Activated CD4-positive, alpha-beta T cell treated with anti-CD3 and anti-CD28 coated beads, Interleukin-2, amount 50 U/mL, for 1 hour (primary cell): ENCODE results near the gene PPARGC1A.

Experiments
- DNase-seq: peaks from one replicate; pipeline ENCODE4 v3.0.0-alpha.2; 2020

The PPARGC1A gene

DNA sequence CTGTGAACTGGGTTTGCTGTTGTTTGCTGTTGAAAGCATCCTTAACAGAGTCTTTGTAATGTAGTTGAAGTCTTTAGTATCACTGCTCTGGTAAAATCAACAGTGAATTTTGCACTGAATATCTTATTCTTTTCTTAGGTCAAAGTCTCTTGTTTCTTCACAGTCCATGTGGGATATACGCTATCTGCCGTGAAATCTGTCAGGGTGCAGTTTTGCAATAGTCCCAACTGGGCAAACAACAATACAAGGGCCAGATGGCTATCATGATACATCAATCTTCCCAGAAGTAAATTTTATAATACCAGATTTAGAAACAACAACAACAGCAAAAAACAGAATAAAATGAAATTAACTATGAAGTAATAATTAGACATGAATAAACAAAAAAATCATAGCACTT is 123.5 kb downstream of the PPARGC1A start:
- no peak for DNase-seq

GRCh38 chr4:23763559-23763958 is 126.3 kb downstream of the PPARGC1A start:
- no peak for DNase-seq

DNA sequence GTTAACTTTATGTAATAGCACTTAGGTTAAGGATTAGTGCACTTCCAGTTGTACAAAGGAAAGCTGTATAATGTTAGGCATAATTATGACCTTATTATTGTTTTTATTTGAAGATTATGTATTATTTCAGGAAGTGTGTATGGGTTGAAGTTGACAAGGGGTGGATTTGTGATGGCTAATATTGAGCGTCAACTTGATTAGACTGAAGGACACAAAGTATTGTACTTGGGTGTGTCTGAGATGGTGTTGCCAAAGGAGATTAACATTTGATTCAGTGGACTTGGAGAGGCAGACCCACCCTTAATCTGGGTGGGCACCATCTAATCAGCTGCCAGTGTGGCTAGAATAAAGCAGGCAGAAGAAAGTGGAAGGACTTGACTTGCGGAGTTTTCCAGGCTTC is 127.3 kb downstream of the PPARGC1A start:
- no peak for DNase-seq

DNA sequence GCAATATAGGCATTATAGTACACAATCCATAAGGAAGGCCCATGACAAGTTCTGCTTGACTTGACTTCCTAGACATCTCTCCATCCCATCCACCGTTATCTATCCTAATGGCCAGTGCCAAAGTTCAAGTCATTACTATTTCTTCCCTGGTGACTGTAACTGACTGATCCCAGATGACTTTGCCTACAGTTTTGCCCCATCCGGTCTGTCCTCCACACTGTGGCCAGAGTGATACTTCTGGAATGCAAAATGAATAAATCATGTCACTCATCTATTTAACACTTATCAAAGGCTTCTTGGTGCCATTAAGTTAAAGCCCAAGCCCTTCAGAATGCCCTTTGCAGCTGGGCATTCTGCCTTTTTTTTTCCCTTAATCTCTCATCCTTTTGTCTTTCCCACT is 130.8 kb downstream of the PPARGC1A start:
- no peak for DNase-seq

- DNase-seq = no peak
Measured at GRCh38 chr4:23754688-23755087, 135.2 kb downstream of the PPARGC1A start.

DNA sequence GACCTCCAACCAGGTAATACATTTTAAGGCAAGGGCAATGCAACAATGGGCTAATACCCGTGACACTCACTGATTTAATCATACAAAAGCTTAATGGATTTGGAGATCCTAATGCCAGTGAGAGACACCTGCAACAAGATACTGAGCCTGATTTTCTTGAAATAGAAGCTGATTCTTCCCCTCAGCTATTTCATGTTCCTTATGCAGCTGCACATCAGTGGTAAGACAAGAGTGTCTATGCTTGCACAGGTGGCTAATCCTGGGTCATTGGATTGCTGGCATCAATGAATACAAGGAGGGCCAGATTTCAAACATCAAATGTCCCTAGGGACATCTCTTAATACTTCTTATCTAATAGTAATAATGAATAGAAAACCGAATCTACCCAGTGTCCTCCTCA is 139.7 kb downstream of the PPARGC1A start:
- DNase-seq = no peak

DNA sequence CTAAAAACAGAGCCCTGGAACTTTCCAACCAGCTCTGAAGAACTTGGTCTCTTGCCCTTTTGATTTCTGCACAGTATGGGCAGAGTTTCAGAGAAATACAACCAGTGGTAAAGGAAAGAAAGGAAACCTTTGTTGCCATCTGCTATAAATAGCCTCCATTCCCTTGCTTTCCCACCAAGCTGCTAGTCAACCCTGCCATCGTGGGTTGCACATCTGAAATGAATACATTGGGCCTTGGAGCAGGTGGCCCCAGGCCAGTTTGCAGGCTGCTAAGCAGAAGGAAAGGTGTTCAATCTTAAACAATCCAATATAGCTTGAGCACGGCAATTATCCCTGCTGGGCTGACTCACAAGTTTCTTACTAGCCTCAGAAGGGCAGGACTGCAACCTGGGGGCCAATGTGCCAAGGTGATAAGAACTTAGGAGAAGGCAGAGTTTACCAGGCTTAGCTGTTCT is 142.5 kb downstream of the PPARGC1A start:
- DNase-seq = no peak

- no peak for DNase-seq
Measured at GRCh38 chr4:23746672-23747071, 143.2 kb downstream of the PPARGC1A start.

GRCh38 chr4:23746027-23746426 is 143.8 kb downstream of the PPARGC1A start:
- DNase-seq = no peak

GRCh38 chr4:23745377-23745776 is 144.5 kb downstream of the PPARGC1A start:
- DNase-seq = no peak
